Natural killer cell (primary cell): Measurements from ENCODE around the gene CAMTA1. TPM values are rescaled to one million over a fixed set of nuclear protein-coding genes. Genes with fewer than 3 reads are reported as not detected.

Source experiments
- ATAC-seq, 3 donors: fragments of 150-1000 bp in 2 of 3; fragments of 200-7000 bp in 1 of 3; cut with Tn5 transposase; 1 replicate in 1 of 3; 2 replicates in 2 of 3; pipeline ENCODE4 v1.10.0; 2021; ENCODE audit warnings: mild to moderate bottlenecking in 2 of 3, moderate library complexity in 2 of 3
- DNase-seq, 2 donors: peaks; one replicate each; pipeline versions ENCODE4 v3.0.0 to v3.0.0-alpha.2; 2013 to 2021; ENCODE audit warnings: mixed read lengths in 1 of 2
- H3K27ac ChIP-seq: one replicate; pipeline ENCODE4 v1.5.1; 2013; ENCODE audit warnings: mild to moderate bottlenecking, low read length
- H3K27me3 ChIP-seq: one replicate; pipeline ENCODE4 v1.6.1; 2013; ENCODE audit warnings: low read length; ENCODE audit not compliant: control insufficient read depth, insufficient read depth
- H3K36me3 ChIP-seq: one replicate; pipeline ENCODE4 v1.6.1; 2013; ENCODE audit warnings: low read length; ENCODE audit not compliant: control insufficient read depth, insufficient read depth
- H3K4me1 ChIP-seq: one replicate; pipeline ENCODE4 v1.6.1; 2013; ENCODE audit warnings: low read length; ENCODE audit not compliant: control insufficient read depth, insufficient read depth
- H3K4me3 ChIP-seq: one replicate; pipeline ENCODE4 v1.5.1; 2013; ENCODE audit warnings: low read length
- H3K9me3 ChIP-seq: one replicate; pipeline ENCODE4 v1.6.1; 2013; ENCODE audit warnings: low read length; ENCODE audit not compliant: control insufficient read depth, insufficient read depth
- H3K27ac Mint-ChIP-seq, 2 donors: one replicate each; pipeline ENCODE4 v1.8.0; 2022; ENCODE audit warnings: mild to moderate bottlenecking in 2 of 2, mixed read lengths in 2 of 2, moderate library complexity in 1 of 2
- H3K27me3 Mint-ChIP-seq, 2 donors: one replicate each; pipeline ENCODE4 v1.8.0; 2022; ENCODE audit warnings: low read depth in 2 of 2, mixed read lengths in 2 of 2
- H3K36me3 Mint-ChIP-seq: one replicate; pipeline ENCODE4 v1.8.0; 2022; ENCODE audit warnings: mixed read lengths
- H3K4me1 Mint-ChIP-seq, 2 donors: one replicate each; pipeline ENCODE4 v1.8.0; 2022; ENCODE audit warnings: mixed read lengths in 2 of 2
- H3K4me3 Mint-ChIP-seq: one replicate; pipeline ENCODE4 v1.8.0; 2022; ENCODE audit warnings: mild to moderate bottlenecking, moderate library complexity, mixed read lengths
- H3K9me3 Mint-ChIP-seq, 2 donors: one replicate each; pipeline ENCODE4 v1.8.0; 2022; ENCODE audit warnings: mixed read lengths in 2 of 2
- WGBS: methylation state at CpG from one replicate; pipeline ENCODE4 v1.1.7; 2013; ENCODE audit warnings: missing lambda C conversion rate; ENCODE audit not compliant: insufficient coverage; 5-methylcytosine and 5-hydroxymethylcytosine counted together
- intact Hi-C: fragments of 100-400 bp; cut with micrococcal nuclease; formaldehyde crosslinking; loops from one replicate; pipeline ENCODE4 v1.14.2; 2022
- total RNA-seq, 4 donors: library from RNA; stranded (reverse); fragments of 120-200 nt in 1 of 4; gene quantifications; one replicate each; pipeline versions ENCODE4 v1.2.3 to v1.2.4, GENCODE V29; 2013 to 2022
- TF ChIP-seq, protein P1 (sequence below): fragments of 200-600 bp; IDR thresholded peaks from one replicate; pipeline ENCODE4 v1.8.0; 2022; ENCODE audit warnings: antibody characterized with exemption

CAMTA1 gene
- total RNA-seq, 3 donors from 2014 or later (not counting 1 experiment from before 2014, with no cell fraction given) = 40.6 to 53.3 (median 44.9) TPM

DNA sequence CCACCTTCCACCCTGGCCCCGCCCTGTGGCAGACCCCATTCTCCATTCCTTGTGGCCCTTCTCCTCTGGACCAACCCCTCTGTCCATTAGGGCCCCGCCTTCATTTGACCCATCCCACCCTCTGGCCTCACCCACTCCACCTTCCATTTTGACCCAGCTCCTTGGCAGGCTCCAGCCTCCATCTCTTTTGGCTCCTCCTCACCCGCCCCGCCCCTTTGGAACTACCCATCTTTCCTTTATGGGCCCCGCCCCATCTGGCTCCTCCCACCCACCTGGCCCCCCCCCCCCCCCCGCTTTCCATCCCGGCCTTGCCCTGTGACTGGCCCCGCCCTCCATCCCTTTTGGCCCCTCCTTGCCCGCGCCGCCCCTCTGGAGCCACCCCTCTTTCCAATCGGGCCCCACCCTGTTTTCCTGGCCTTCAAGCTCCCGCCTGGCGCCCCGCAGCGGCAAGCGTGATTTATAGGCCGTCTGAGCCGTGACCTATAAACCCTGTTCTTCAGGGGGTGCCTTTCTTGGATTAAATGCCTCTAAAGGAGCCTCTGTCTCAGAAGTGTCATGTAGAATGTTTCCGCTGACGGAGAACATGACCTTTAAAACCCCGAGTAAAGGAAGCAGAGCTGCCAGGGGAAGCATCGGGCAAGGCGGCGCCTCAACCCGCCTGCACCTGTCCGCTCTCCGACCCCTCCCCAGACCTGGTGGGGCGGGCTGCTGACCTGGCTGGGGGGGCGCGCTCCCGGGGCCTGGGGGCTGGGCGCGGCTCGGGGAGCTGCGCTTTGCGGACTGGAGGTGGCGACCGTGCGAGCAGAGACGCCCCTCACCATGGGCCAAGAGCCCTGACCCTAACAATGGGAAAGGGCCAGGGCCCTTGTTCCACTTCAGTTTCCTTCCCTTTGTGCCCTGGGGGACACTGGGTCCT, 178.0 kb downstream of the CAMTA1 start:
- H3K9me3 Mint-ChIP-seq = no peaks in the 10 kb centered on the region
- intact Hi-C loops = no loop called here
- H3K27ac Mint-ChIP-seq = peak overlapping the region in 1 of 2 donors; percentile 63

DNA sequence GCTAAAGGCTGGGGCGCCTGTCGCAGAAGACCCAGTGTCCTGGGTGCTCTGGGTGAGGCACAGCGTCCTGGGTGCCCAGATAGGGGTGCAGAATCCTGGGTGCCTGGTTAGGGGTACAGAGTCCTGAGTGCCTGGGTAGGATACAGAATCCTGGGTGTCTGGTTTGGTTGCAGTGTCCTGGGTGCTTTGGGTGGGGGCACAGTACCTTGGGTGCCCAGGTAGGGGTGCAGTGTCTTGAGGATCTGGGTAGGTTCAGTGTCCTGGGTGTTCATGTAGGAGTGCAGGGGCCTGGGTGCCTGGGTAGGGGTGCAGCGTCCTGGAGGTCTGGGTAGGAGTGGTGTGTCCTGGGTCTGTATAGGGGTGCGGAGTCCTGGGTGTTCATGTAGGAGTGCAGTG, 178.7 kb downstream of the CAMTA1 start:
- Mint-ChIP-seq H3K9me3 (no peaks in the 10 kb centered on the region), H3K4me1 (peaks cover 9 to 23% of the 10 kb centered on the region in 2 donors), H3K27me3 (peaks cover 46 to 57% of the 10 kb centered on the region in 2 donors), H3K4me3 (peak overlapping the region; percentile 55), H3K36me3 (no peaks in the 10 kb centered on the region), H3K27ac (no peak overlapping the region)
- ATAC-seq = no peak
- no peaks in the 10 kb centered on the region for H3K36me3 ChIP-seq
- H3K9me3 ChIP-seq = no peaks in the 10 kb centered on the region
- peaks cover 20% of the 10 kb centered on the region for H3K4me1 ChIP-seq
- TF ChIP-seq, protein P1, sequence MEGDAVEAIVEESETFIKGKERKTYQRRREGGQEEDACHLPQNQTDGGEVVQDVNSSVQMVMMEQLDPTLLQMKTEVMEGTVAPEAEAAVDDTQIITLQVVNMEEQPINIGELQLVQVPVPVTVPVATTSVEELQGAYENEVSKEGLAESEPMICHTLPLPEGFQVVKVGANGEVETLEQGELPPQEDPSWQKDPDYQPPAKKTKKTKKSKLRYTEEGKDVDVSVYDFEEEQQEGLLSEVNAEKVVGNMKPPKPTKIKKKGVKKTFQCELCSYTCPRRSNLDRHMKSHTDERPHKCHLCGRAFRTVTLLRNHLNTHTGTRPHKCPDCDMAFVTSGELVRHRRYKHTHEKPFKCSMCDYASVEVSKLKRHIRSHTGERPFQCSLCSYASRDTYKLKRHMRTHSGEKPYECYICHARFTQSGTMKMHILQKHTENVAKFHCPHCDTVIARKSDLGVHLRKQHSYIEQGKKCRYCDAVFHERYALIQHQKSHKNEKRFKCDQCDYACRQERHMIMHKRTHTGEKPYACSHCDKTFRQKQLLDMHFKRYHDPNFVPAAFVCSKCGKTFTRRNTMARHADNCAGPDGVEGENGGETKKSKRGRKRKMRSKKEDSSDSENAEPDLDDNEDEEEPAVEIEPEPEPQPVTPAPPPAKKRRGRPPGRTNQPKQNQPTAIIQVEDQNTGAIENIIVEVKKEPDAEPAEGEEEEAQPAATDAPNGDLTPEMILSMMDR = no peak
- no peak for DNase-seq
- WGBS = 86% methylated on average over 5 of the region's 5 CpGs
- no peak overlapping the region for H3K4me3 ChIP-seq
- H3K27me3 ChIP-seq = peaks cover 7% of the 10 kb centered on the region
- intact Hi-C loops = no loop called here
- H3K27ac ChIP-seq = no peak overlapping the region

More for the DNA sequence above, 178.0 kb downstream of the CAMTA1 start:
- Mint-ChIP-seq H3K36me3 (no peaks in the 10 kb centered on the region), H3K4me3 (peak overlapping the region; percentile 67), H3K4me1 (peaks cover 2 to 17% of the 10 kb centered on the region in 2 donors), H3K27me3 (peaks cover 41 to 51% of the 10 kb centered on the region in 2 donors)
- Histone ChIP-seq H3K4me1 (peaks cover 18% of the 10 kb centered on the region), H3K9me3 (no peaks in the 10 kb centered on the region), H3K27me3 (peaks cover 7% of the 10 kb centered on the region), H3K36me3 (no peaks in the 10 kb centered on the region), H3K27ac (no peak overlapping the region), H3K4me3 (peak overlapping the region; percentile 11)
- WGBS = 8% methylated on average over 37 of the region's 41 CpGs
- peak in 1 of 2 donors; percentile 60 for DNase-seq
- TF ChIP-seq, protein P1 = no peak
- peak; percentile 29 to 50 (median 46) for ATAC-seq

DNA sequence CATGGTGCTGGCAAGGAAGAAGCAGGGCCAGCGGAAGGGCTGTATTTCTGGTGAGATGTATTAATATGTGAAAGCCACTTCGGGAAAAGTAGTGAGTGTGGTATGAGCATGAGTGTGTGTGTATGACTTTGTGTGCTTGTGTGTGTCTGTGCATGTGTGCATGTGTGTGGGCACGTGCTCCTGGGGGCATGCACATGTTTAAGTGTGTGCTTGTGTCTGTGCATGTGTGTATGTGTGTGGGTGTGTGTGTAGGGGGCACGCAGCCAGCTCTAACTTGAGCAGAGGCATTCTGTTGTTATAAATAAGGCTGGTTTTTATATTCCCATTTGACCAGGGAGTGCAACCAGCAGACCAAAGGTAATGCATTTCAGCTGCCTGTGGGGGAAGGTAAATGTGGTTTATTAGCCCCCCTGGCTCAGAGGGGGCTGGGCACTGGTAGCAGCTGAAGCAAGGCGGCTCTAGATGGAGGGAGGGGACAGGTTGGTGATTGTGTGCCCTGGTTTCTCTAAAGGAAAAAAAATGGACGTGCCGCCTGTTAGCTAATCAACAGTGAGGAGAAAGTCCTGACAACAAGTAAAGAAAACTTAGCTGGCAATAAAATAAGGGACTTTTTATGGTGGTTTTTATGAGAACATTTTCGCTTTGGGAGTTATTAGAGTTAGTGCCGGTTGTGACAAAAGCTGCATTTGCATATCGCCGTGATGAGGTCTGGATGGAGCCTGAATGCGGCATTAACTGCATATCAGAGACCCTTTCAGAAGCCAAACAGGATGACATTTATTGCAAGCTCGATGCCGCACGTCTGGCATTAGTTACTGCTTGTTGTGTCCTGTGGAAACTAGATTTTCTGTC, 180.1 kb downstream of the CAMTA1 start:
- TF ChIP-seq, protein P1 = no peak
- no peak overlapping the region for H3K27ac ChIP-seq
- ATAC-seq = no peak
- no peaks in the 10 kb centered on the region for H3K36me3 ChIP-seq
- no peaks in the 10 kb centered on the region for H3K9me3 ChIP-seq
- Mint-ChIP-seq H3K4me1 (peaks cover 14 to 27% of the 10 kb centered on the region in 2 donors), H3K27ac (no peak overlapping the region), H3K4me3 (no peak overlapping the region), H3K9me3 (no peaks in the 10 kb centered on the region), H3K27me3 (peaks cover 49 to 50% of the 10 kb centered on the region in 2 donors), H3K36me3 (no peaks in the 10 kb centered on the region)
- intact Hi-C loops = no loop called here
- peaks cover 7% of the 10 kb centered on the region for H3K27me3 ChIP-seq
- H3K4me3 ChIP-seq = no peak overlapping the region
- H3K4me1 ChIP-seq = peaks cover 25% of the 10 kb centered on the region
- WGBS = 82% methylated on average over 15 of the region's 15 CpGs
- no peak for DNase-seq
